Lung (tissue), 12 donors: Measurements from ENCODE around the gene CELF5. TPM values are rescaled to one million over a fixed set of nuclear protein-coding genes. Genes with fewer than 3 reads are reported as not detected.
"Not testable (repeated sequence)": the region's sequence is repeated elsewhere in the genome, so short reads cannot be mapped to it uniquely, and the experiment has no call there.

Source experiments
- ATAC-seq: fragments of 200-7000 bp; cut with Tn5 transposase; one replicate; pipeline ENCODE4 v1.9.1; 2020; ENCODE audit warnings: moderate number of reproducible peaks; ENCODE audit not compliant: insufficient read depth, low FRiP score
- DNase-seq, 3 donors: peaks; one replicate each; pipeline ENCODE4 v3.0.0-alpha.2; 2013 to 2017
- H3K27ac ChIP-seq, 2 donors: one replicate each; pipeline ENCODE4 v1.5.1; 2013; ENCODE audit warnings: mild to moderate bottlenecking in 2 of 2, moderate library complexity in 2 of 2, control low read depth in 1 of 2, inconsistent platforms in 1 of 2, low read depth in 1 of 2, low read length in 1 of 2
- H3K27me3 ChIP-seq, 3 donors: one replicate each; pipeline ENCODE4 v1.5.1; 2013; ENCODE audit warnings: low read length in 2 of 3; ENCODE audit not compliant: control insufficient read depth in 3 of 3, insufficient read depth in 3 of 3
- H3K36me3 ChIP-seq, 4 donors: one replicate each; pipeline ENCODE4 v1.5.1; 2013; ENCODE audit warnings: low read length in 4 of 4, mild to moderate bottlenecking in 1 of 4, moderate library complexity in 1 of 4; ENCODE audit not compliant: control insufficient read depth in 4 of 4, insufficient read depth in 4 of 4
- H3K4me1 ChIP-seq, 5 donors: one replicate each; pipeline ENCODE4 v1.5.1; 2013; ENCODE audit warnings: low read length in 5 of 5, mild to moderate bottlenecking in 2 of 5, moderate library complexity in 1 of 5; ENCODE audit not compliant: control insufficient read depth in 5 of 5, insufficient read depth in 5 of 5
- H3K4me3 ChIP-seq: one replicate; pipeline ENCODE4 v1.5.1; 2013; ENCODE audit warnings: mild to moderate bottlenecking, control low read depth, moderate library complexity
- H3K9ac ChIP-seq, 2 donors: one replicate each; pipeline ENCODE4 v1.5.1; 2013; ENCODE audit warnings: low read length in 2 of 2, control low read depth in 1 of 2; ENCODE audit not compliant: insufficient read depth in 1 of 2
- H3K9me3 ChIP-seq, 4 donors: one replicate each; pipeline ENCODE4 v1.5.1; 2013; ENCODE audit warnings: low read length in 3 of 4, mild to moderate bottlenecking in 1 of 4, moderate library complexity in 1 of 4; ENCODE audit not compliant: control insufficient read depth in 4 of 4, insufficient read depth in 3 of 4
- CTCF ChIP-seq: IDR thresholded peaks from 2 replicates; pipeline ENCODE4 v1.5.1; 2012; ENCODE audit warnings: mild to moderate bottlenecking; ENCODE audit errors: control extremely low read depth, extremely low read depth
- WGBS, 2 donors: extraction: QIAGEN DNeasy Blood & Tissue Kit; methylation state at CpG; one replicate each; pipeline ENCODE4 v1.1.7; 2013; 5-methylcytosine and 5-hydroxymethylcytosine counted together
- polyA plus RNA-seq, 2 donors: library from polyadenylated mRNA; stranded (reverse); fragments of 200-250 nt; gene quantifications; one replicate each; pipeline ENCODE4 v1.2.1, GENCODE V29; 2013
- total RNA-seq, 2 donors: library from RNA; depleted of rRNA in 1 of 2; stranded (reverse); fragments of >200 nt in 1 of 2; gene quantifications; one replicate each; pipeline ENCODE4 v1.2.1, GENCODE V29; 2014 to 2021
- donor health status: control.
- donor health status: control.
- donor health status: Bipolar disorder and iron deficiency.
- donor health status: healthy.
- donor health status: DM: yes; HTN: yes; CAD: no.

CELF5 gene
- total and polyA plus RNA-seq, 4 donors = 0.08 to 0.14 (median 0.12) TPM; not detected in 1

DNA sequence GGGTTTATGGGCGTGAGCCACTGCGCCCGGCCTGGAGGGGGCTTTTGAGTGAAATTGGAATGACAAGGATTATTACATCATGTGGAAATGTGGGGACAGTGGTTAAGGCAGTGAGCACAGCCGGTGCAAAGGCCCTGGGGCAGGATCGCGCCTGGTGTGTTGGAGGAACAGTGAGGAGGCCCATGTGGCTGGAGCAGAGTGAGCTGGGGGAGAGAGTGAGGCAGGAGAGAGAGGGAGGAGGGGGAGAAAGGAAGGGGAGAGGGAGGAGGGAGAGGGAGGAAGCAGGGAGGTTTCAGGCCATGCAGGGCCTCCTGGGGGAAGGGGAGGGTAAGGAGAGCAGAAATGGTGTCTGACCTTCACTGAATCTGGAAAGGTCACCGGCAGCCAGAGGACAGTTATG lies 11.3 kb upstream of the CELF5 start:
- Histone ChIP-seq H3K4me3 (no peak overlapping the region), H3K27ac (no peak overlapping the region), H3K27me3 (no peaks in the 10 kb centered on the region), H3K9ac (no peak overlapping the region), H3K9me3 (peaks cover 0 to 2% (median 0%) of the 10 kb centered on the region in 4 donors), H3K4me1 (peaks cover 0 to 1% (median 0%) of the 10 kb centered on the region in 5 donors), H3K36me3 (peaks cover 0 to 11% (median 0%) of the 10 kb centered on the region in 4 donors)
- ATAC-seq = no peak
- DNase-seq = no peak
- TF ChIP-seq CTCF = no peak
- WGBS, 2 donors = 90 to 94% methylated on average over 7 of the region's 7 CpGs

DNA sequence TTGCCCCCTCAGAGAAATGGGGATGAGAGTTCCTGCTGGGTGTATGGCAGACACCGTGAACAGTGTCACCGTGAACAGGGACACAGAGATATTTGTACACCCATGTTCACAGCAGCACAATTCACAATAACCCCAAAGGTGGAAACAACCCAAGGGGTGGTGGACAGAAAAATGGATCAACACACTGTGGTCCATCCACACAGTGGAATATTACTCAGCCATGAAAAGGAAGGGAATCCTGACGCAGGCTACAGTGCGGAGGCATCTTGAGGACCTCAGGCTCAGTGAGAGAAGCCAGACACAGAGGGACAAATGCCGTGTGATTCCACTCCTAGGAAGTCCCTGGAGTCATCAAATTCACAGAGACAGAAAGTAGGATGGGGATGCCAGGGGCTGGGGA lies 7.6 kb upstream of the CELF5 start:
- Histone ChIP-seq H3K4me3 (no peak overlapping the region), H3K4me1 (peaks cover 0 to 1% (median 0%) of the 10 kb centered on the region in 5 donors), H3K27ac (no peak overlapping the region), H3K9ac (no peak overlapping the region), H3K36me3 (no peaks in the 10 kb centered on the region), H3K9me3 (peaks cover 0 to 2% (median 0%) of the 10 kb centered on the region in 4 donors), H3K27me3 (no peaks in the 10 kb centered on the region)
- no peak for DNase-seq
- WGBS, 2 donors = 89 to 94% methylated on average over 5 of the region's 5 CpGs
- no peak for ATAC-seq
- TF ChIP-seq CTCF = no peak

DNA sequence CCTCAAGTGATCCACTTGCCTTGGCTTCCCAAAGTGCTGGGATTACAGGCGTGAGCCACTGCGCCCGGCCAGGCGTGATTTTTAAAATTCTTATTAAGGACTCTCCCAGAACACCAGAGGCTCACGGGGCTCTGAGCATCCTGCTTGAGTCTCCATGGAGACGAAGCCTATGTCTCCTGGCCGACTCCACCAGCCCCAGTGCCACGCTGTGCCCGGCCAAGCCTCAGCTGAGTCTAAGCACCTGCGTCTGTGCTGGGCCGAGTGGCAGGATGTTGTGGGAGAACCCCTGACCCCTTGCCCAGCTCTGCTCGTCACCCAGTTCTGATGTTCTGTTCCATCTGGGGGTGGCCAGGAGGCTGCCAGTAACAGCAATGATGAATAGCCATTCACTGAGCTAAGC lies 3.9 kb upstream of the CELF5 start:
- Histone ChIP-seq H3K9me3 (peaks cover 0 to 2% (median 0%) of the 10 kb centered on the region in 4 donors), H3K4me1 (peaks cover 0 to 2% (median 0%) of the 10 kb centered on the region in 5 donors), H3K27ac (no peak overlapping the region), H3K9ac (no peak overlapping the region), H3K27me3 (peaks cover 0 to 17% (median 5%) of the 10 kb centered on the region in 3 donors), H3K4me3 (no peak overlapping the region), H3K36me3 (no peaks in the 10 kb centered on the region)
- DNase-seq = no peak
- no peak for ATAC-seq
- no peak for TF ChIP-seq CTCF
- 74 to 80% methylated on average over 11 to 12 of the region's 12 CpGs for WGBS, 2 donors

- 82 to 98% methylated on average over 5 of the region's 5 CpGs for WGBS, 2 donors
- not testable (repeated sequence) for ATAC-seq
Observed at GRCh38 chr19:3221576-3221975, 2.9 kb upstream of the CELF5 start.

More at GRCh38 chr19:3221576-3221975, 2.9 kb upstream of the CELF5 start:
- H3K36me3 ChIP-seq, H3K27ac ChIP-seq, H3K9me3 ChIP-seq, H3K9ac ChIP-seq, H3K4me1 ChIP-seq, H3K4me3 ChIP-seq, DNase-seq: not testable (repeated sequence)
- H3K27me3 ChIP-seq = peaks cover 3 to 26% (median 8%) of the 10 kb centered on the region in 3 donors
